BLaER1 treated with 17β-estradiol and CSF1 and Interleukin-3, amounts not matched to agents 10 nM and 100 nM (cell line): ENCODE data around the gene BRF1.

ENCODE experiments used
- H3K27ac ChIP-seq, 11 experiments: shearing (Covaris generic); formaldehyde crosslinking; 2 replicates each; pipeline ENCODE4 v1.8.1; 2022
- H3K27me3 ChIP-seq, 11 experiments: shearing (Covaris generic); formaldehyde crosslinking; 2 replicates each; pipeline ENCODE4 v1.8.1; 2022
- H3K36me3 ChIP-seq, 11 experiments: shearing (Covaris generic); formaldehyde crosslinking; 2 replicates each; pipeline ENCODE4 v1.8.1; 2022
- H3K4me1 ChIP-seq, 10 experiments: shearing (Covaris generic); formaldehyde crosslinking; 2 replicates each; pipeline ENCODE4 v1.8.1; 2022
- H3K4me2 ChIP-seq, 11 experiments: shearing (Covaris generic); formaldehyde crosslinking; 2 replicates each; pipeline ENCODE4 v1.8.1; 2022
- H3K4me3 ChIP-seq, 10 experiments: shearing (Covaris generic); formaldehyde crosslinking; 2 replicates each; pipeline ENCODE4 v1.8.1; 2022
- H3K9ac ChIP-seq, 11 experiments: shearing (Covaris generic); formaldehyde crosslinking; 2 replicates each; pipeline ENCODE4 v1.8.1; 2022
- H3K9me3 ChIP-seq, 11 experiments: shearing (Covaris generic); formaldehyde crosslinking; replicated peaks in 1 of 11; 2 replicates each; pipeline ENCODE4 v1.8.1; 2022
- H4K20me1 ChIP-seq, 11 experiments: shearing (Covaris generic); formaldehyde crosslinking; 2 replicates each; pipeline ENCODE4 v1.8.1; 2022
- Cebpa-rat ChIP-seq, 11 experiments: shearing (Covaris generic); IDR thresholded peaks; 2 replicates each; pipeline ENCODE4 v1.8.1; 2022

BRF1 gene

GRCh38 chr14:105172476-105172875 is 128.3 kb downstream of the BRF1 start:
- H3K27ac ChIP-seq, result peak overlapping the region in 1 of 11 experiments; percentile 88; a peak in 2 of 22 replicates
- no peak overlapping the region for H3K4me3 ChIP-seq
- H3K27me3 ChIP-seq, result peaks cover 0 to 20% (median 0%) of the 10 kb centered on the region in 11 experiments; a peak in 8 of 22 replicates
- no peak for TF ChIP-seq Cebpa-rat (IDR thresholded peaks at IDR 0.05)
- H3K9me3 ChIP-seq, result no peaks in the 10 kb centered on the region
- peaks cover 72 to 92% (median 91%) of the 10 kb centered on the region in 10 experiments for H3K4me1 ChIP-seq
- peak overlapping the region in 1 of 11 experiments; percentile 13; a peak in 1 of 22 replicates for H3K9ac ChIP-seq
- peaks cover 6 to 73% (median 51%) of the 10 kb centered on the region in 11 experiments; a peak in 13 of 22 replicates for H4K20me1 ChIP-seq
- peak overlapping the region in 9 of 11 experiments; percentile 90 to 100 (median 98); a peak in 16 of 22 replicates for H3K4me2 ChIP-seq
- H3K36me3 ChIP-seq, result no peaks in the 10 kb centered on the region

GRCh38 chr14:105171004-105171673 is 129.7 kb downstream of the BRF1 start:
- Histone ChIP-seq H4K20me1 (peaks cover 6 to 73% (median 57%) of the 10 kb centered on the region in 11 experiments; a peak in 14 of 22 replicates), H3K9me3 (no peaks in the 10 kb centered on the region), H3K9ac (peak overlapping the region in 10 of 11 experiments; percentile 21 to 67 (median 56); a peak in 18 of 22 replicates)

GRCh38 chr14:105169776-105170655 is 130.8 kb downstream of the BRF1 start:
- H3K27ac ChIP-seq, result peak overlapping the region in 6 of 11 experiments; percentile 9 to 66 (median 40); a peak in 8 of 22 replicates
- no peak for TF ChIP-seq Cebpa-rat (IDR thresholded peaks at IDR 0.05)

More at GRCh38 chr14:105171004-105171673, 129.7 kb downstream of the BRF1 start:
- peak overlapping the region in 6 of 11 experiments; percentile 24 to 66 (median 44); a peak in 11 of 22 replicates for H3K27ac ChIP-seq
- H3K27me3 ChIP-seq, result peaks cover 0 to 29% (median 0%) of the 10 kb centered on the region in 11 experiments; a peak in 8 of 22 replicates
- peak overlapping the region in 9 of 10 experiments; percentile 3 to 60 (median 37); a peak in 14 of 20 replicates for H3K4me3 ChIP-seq
- H3K4me1 ChIP-seq, result peaks cover 70 to 92% (median 91%) of the 10 kb centered on the region in 10 experiments
- TF ChIP-seq Cebpa-rat (IDR thresholded peaks at IDR 0.05), result no peak
- H3K36me3 ChIP-seq, result no peaks in the 10 kb centered on the region
- peak overlapping the region; percentile 90 to 100 (median 98) for H3K4me2 ChIP-seq

GRCh38 chr14:105168979-105169507 is 131.8 kb downstream of the BRF1 start:
- Histone ChIP-seq H3K9me3 (no peaks in the 10 kb centered on the region), H3K27ac (peak overlapping the region in 2 of 11 experiments; percentile 37 to 66; a peak in 2 of 22 replicates), H4K20me1 (peaks cover 25 to 81% (median 65%) of the 10 kb centered on the region in 11 experiments; a peak in 19 of 22 replicates), H3K27me3 (peaks cover 0 to 29% (median 0%) of the 10 kb centered on the region in 11 experiments; a peak in 8 of 22 replicates), H3K9ac (peak overlapping the region in 8 of 11 experiments; percentile 14 to 71 (median 62); a peak in 15 of 22 replicates), H3K4me3 (peak overlapping the region; percentile 49 to 71 (median 58)), H3K36me3 (no peaks in the 10 kb centered on the region), H3K4me2 (peak overlapping the region; percentile 90 to 100 (median 98)), H3K4me1 (peaks cover 49 to 92% (median 91%) of the 10 kb centered on the region in 10 experiments)
- TF ChIP-seq Cebpa-rat (IDR thresholded peaks at IDR 0.05), result no peak

More at GRCh38 chr14:105169776-105170655, 130.8 kb downstream of the BRF1 start:
- H3K27me3 ChIP-seq, result peaks cover 0 to 29% (median 0%) of the 10 kb centered on the region in 11 experiments; a peak in 8 of 22 replicates
- H4K20me1 ChIP-seq, result peaks cover 15 to 76% (median 62%) of the 10 kb centered on the region in 11 experiments; a peak in 19 of 22 replicates
- H3K9ac ChIP-seq, result peak overlapping the region in 8 of 11 experiments; percentile 19 to 67 (median 56); a peak in 13 of 22 replicates
- H3K4me2 ChIP-seq, result peak overlapping the region; percentile 90 to 100 (median 98)
- H3K36me3 ChIP-seq, result no peaks in the 10 kb centered on the region
- H3K4me3 ChIP-seq, result peak overlapping the region in 6 of 10 experiments; percentile 0 to 55 (median 42); a peak in 7 of 20 replicates
- H3K9me3 ChIP-seq, result no peaks in the 10 kb centered on the region
- H3K4me1 ChIP-seq, result peaks cover 58 to 92% (median 91%) of the 10 kb centered on the region in 10 experiments

- Histone ChIP-seq H3K9ac (peak within 1 kb of the TSS; percentile 18 to 82 (median 69); a peak in 21 of 22 replicates), H3K27ac (peak within 1 kb of the TSS in 8 of 11 experiments; percentile 48 to 82 (median 72); a peak in 15 of 22 replicates), H3K27me3 (peaks cover 0 to 29% (median 0%) of the 10 kb centered on the region in 11 experiments; a peak in 8 of 22 replicates), H3K36me3 (no peaks in the 10 kb centered on the region), H3K9me3 (no peaks in the 10 kb centered on the region), H3K4me3 (peak within 1 kb of the TSS; percentile 54 to 71 (median 64)), H3K4me1 (peaks cover 44 to 92% (median 91%) of the 10 kb centered on the region in 10 experiments), H4K20me1 (peaks cover 27 to 85% (median 65%) of the 10 kb centered on the region in 11 experiments; a peak in 19 of 22 replicates), H3K4me2 (peak within 1 kb of the TSS; percentile 97 to 100 (median 100))
- TF ChIP-seq Cebpa-rat (IDR thresholded peaks at IDR 0.05), result no peak
Observed at GRCh38 chr14:105168496-105168978, 132.3 kb downstream of the BRF1 start, which contains the start of gene JAG2. JAG2 (minus strand) TSS chr14:105168776; CDS start chr14:105168420, 356 bp downstream.

- Histone ChIP-seq H3K9ac (peak overlapping the region in 10 of 11 experiments; percentile 11 to 82 (median 71); a peak in 18 of 22 replicates), H4K20me1 (peaks cover 31 to 90% (median 65%) of the 10 kb centered on the region in 11 experiments; a peak in 19 of 22 replicates), H3K36me3 (no peaks in the 10 kb centered on the region), H3K27ac (peak overlapping the region in 7 of 11 experiments; percentile 48 to 82 (median 72); a peak in 11 of 22 replicates), H3K4me3 (peak overlapping the region; percentile 54 to 71 (median 64)), H3K4me2 (peak overlapping the region; percentile 97 to 100 (median 100)), H3K4me1 (peaks cover 43 to 92% (median 91%) of the 10 kb centered on the region in 10 experiments), H3K27me3 (peaks cover 0 to 29% (median 0%) of the 10 kb centered on the region in 11 experiments; a peak in 8 of 22 replicates), H3K9me3 (no peaks in the 10 kb centered on the region)
- no peak for TF ChIP-seq Cebpa-rat (IDR thresholded peaks at IDR 0.05)
Observed at GRCh38 chr14:105168093-105168420, 132.7 kb downstream of the BRF1 start.

GRCh38 chr14:105167303-105168092 is 133.3 kb downstream of the BRF1 start:
- Histone ChIP-seq H4K20me1 (peaks cover 33 to 92% (median 66%) of the 10 kb centered on the region in 11 experiments; a peak in 20 of 22 replicates), H3K27me3 (peaks cover 0 to 29% (median 0%) of the 10 kb centered on the region in 11 experiments; a peak in 8 of 22 replicates), H3K9me3 (no peaks in the 10 kb centered on the region), H3K4me2 (peak overlapping the region; percentile 97 to 100 (median 100)), H3K36me3 (no peaks in the 10 kb centered on the region), H3K27ac (peak overlapping the region in 8 of 11 experiments; percentile 48 to 82 (median 72); a peak in 16 of 22 replicates), H3K4me3 (peak overlapping the region; percentile 54 to 71 (median 64)), H3K4me1 (peaks cover 43 to 92% (median 91%) of the 10 kb centered on the region in 10 experiments), H3K9ac (peak overlapping the region; percentile 11 to 82 (median 69); a peak in 21 of 22 replicates)
- TF ChIP-seq Cebpa-rat (IDR thresholded peaks at IDR 0.05), result no peak
